Measurements from ENCODE around the gene POLR3GL. TPM values are rescaled to one million over a fixed set of nuclear protein-coding genes. Genes with fewer than 3 reads are reported as not detected.

Gene POLR3GL
- 17.4 and 24.2 TPM in 2 replicates for total RNA-seq (2014; rRNA removed; shearing (Covaris generic))
- 34.7 and 37.9 TPM in 2 replicates for polyA plus RNA-seq (2016; fragmentation: Nextera tagmentation; extraction: Ambion mirVana)

GRCh38 chr1:145964328-145965118 is at the start of gene POLR3GL, which contains the start of gene ANKRD34A:
POLR3GL (plus strand) TSS chr1:145964690; CDS start chr1:145974866, 10,176 bp downstream.
ANKRD34A (minus strand) TSS chr1:145964575; CDS start chr1:145961759, 2,816 bp downstream.
- H3K36me3 ChIP-seq (ENCODE audit: low read depth) = no peaks in the 10 kb centered on the region
- H3F3A ChIP-seq (ENCODE audit: insufficient read depth) = peaks cover 35% of the 10 kb centered on the region
- H3K4me1 ChIP-seq (ENCODE audit: insufficient read depth) = peaks cover 23% of the 10 kb centered on the region
- WGBS, 2 experiments (ENCODE audit: low coverage in 1 of 2, low lambda C conversion rate in 2 of 2, missing lambda C conversion rate in 2 of 2) = 2% methylated on average over 37 of the region's 37 CpGs
- H3K27me3 ChIP-seq (replicated peaks; ENCODE audit: insufficient read depth) = no peaks in the 10 kb centered on the region
- TF ChIP-seq EZH2 (IDR thresholded peaks at IDR 0.05; ENCODE audit: insufficient read depth, poor library complexity, severe bottlenecking) (no peak), EZH2phosphoT487 (IDR thresholded peaks at IDR 0.05; ENCODE audit: insufficient read depth, low read depth) (no peak)
- peak within 1 kb of the TSS; percentile 87 for H2AFZ ChIP-seq
- H3K79me2 ChIP-seq (ENCODE audit: insufficient read depth) = peaks cover 7% of the 10 kb centered on the region; the same call in 1 of the 2 replicates
- peak within 1 kb of the TSS; percentile 78 for H3K9ac ChIP-seq
- peak within 1 kb of the TSS; percentile 92 for H3K4me3 ChIP-seq
- H4K20me1 ChIP-seq (ENCODE audit: insufficient read depth) = no peaks in the 10 kb centered on the region
- in situ Hi-C loops (cut with MboI) = no loop called here
- peak within 1 kb of the TSS; percentile 69 for H3K27ac ChIP-seq
- H3K4me2 ChIP-seq (ENCODE audit: unreplicated experiment) = peak within 1 kb of the TSS; percentile 97
- H3K9me2 ChIP-seq (ENCODE audit: insufficient read depth) = no peaks in the 10 kb centered on the region
- DNase-seq = peak; percentile 96
- H3K9me3 ChIP-seq (ENCODE audit: low read depth) = no peaks in the 10 kb centered on the region

GRCh38 chr1:145916745-145917144 is 47.7 kb upstream of the POLR3GL start:
- no peak for TF ChIP-seq EZH2 (IDR thresholded peaks at IDR 0.05; ENCODE audit: insufficient read depth, poor library complexity, severe bottlenecking)
- no peak for TF ChIP-seq EZH2phosphoT487 (IDR thresholded peaks at IDR 0.05; ENCODE audit: insufficient read depth, low read depth)
- H3K4me2 ChIP-seq (ENCODE audit: unreplicated experiment) = no peak overlapping the region

GRCh38 chr1:145917595-145917994 is 46.9 kb upstream of the POLR3GL start:
- H3K9me3 ChIP-seq (ENCODE audit: low read depth) = no peaks in the 10 kb centered on the region
- WGBS, 2 experiments (ENCODE audit: low coverage in 1 of 2, low lambda C conversion rate in 2 of 2, missing lambda C conversion rate in 2 of 2) = 59 to 64% methylated on average over 5 of the region's 5 CpGs
- H2AFZ ChIP-seq = peak overlapping the region; percentile 91
- H3K36me3 ChIP-seq (ENCODE audit: low read depth) = peaks cover 9% of the 10 kb centered on the region; the same call in 1 of the 2 replicates
- H3K27ac ChIP-seq = 0 out of 2 replicates have a peak overlapping the region, but pooled peaks have one; percentile 70
- no peaks in the 10 kb centered on the region for H3K27me3 ChIP-seq (replicated peaks; ENCODE audit: insufficient read depth)
- peak overlapping the region; percentile 98 for H3K4me2 ChIP-seq (ENCODE audit: unreplicated experiment)
- no peaks in the 10 kb centered on the region for H3K9me2 ChIP-seq (ENCODE audit: insufficient read depth)
- peaks cover 16% of the 10 kb centered on the region for H3K4me1 ChIP-seq (ENCODE audit: insufficient read depth)
- no peak for TF ChIP-seq EZH2phosphoT487 (IDR thresholded peaks at IDR 0.05; ENCODE audit: insufficient read depth, low read depth)
- no peak for TF ChIP-seq EZH2 (IDR thresholded peaks at IDR 0.05; ENCODE audit: insufficient read depth, poor library complexity, severe bottlenecking)
- DNase-seq = peak; percentile 18
- in situ Hi-C loops (cut with MboI) = no loop called here
- peaks cover 31% of the 10 kb centered on the region for H3K79me2 ChIP-seq (ENCODE audit: insufficient read depth)
- H3K4me3 ChIP-seq = peak overlapping the region; percentile 74
- peaks cover 24% of the 10 kb centered on the region for H3F3A ChIP-seq (ENCODE audit: insufficient read depth)
- peak overlapping the region; percentile 91 for H3K9ac ChIP-seq
- H4K20me1 ChIP-seq (ENCODE audit: insufficient read depth) = no peaks in the 10 kb centered on the region

More at GRCh38 chr1:145916745-145917144, 47.7 kb upstream of the POLR3GL start:
- 53 to 60% methylated on average over 5 of the region's 5 CpGs for WGBS, 2 experiments (ENCODE audit: low coverage in 1 of 2, low lambda C conversion rate in 2 of 2, missing lambda C conversion rate in 2 of 2)
- Histone ChIP-seq H3K4me3 (0 out of 2 replicates have a peak overlapping the region, but pooled peaks have one; percentile 74), H3K36me3 (ENCODE audit: low read depth) (peaks cover 9% of the 10 kb centered on the region; the same call in 1 of the 2 replicates), H3K9me2 (ENCODE audit: insufficient read depth) (no peaks in the 10 kb centered on the region), H2AFZ (no peak overlapping the region), H3K9me3 (ENCODE audit: low read depth) (no peaks in the 10 kb centered on the region), H3K9ac (no peak overlapping the region), H3K79me2 (ENCODE audit: insufficient read depth) (peaks cover 29% of the 10 kb centered on the region), H4K20me1 (ENCODE audit: insufficient read depth) (no peaks in the 10 kb centered on the region), H3F3A (ENCODE audit: insufficient read depth) (peaks cover 18% of the 10 kb centered on the region), H3K27ac (no peak overlapping the region), H3K4me1 (ENCODE audit: insufficient read depth) (peaks cover 16% of the 10 kb centered on the region), H3K27me3 (replicated peaks; ENCODE audit: insufficient read depth) (no peaks in the 10 kb centered on the region)
- in situ Hi-C loops (cut with MboI) = no loop called here
- peak; percentile 39 for DNase-seq

DNA sequence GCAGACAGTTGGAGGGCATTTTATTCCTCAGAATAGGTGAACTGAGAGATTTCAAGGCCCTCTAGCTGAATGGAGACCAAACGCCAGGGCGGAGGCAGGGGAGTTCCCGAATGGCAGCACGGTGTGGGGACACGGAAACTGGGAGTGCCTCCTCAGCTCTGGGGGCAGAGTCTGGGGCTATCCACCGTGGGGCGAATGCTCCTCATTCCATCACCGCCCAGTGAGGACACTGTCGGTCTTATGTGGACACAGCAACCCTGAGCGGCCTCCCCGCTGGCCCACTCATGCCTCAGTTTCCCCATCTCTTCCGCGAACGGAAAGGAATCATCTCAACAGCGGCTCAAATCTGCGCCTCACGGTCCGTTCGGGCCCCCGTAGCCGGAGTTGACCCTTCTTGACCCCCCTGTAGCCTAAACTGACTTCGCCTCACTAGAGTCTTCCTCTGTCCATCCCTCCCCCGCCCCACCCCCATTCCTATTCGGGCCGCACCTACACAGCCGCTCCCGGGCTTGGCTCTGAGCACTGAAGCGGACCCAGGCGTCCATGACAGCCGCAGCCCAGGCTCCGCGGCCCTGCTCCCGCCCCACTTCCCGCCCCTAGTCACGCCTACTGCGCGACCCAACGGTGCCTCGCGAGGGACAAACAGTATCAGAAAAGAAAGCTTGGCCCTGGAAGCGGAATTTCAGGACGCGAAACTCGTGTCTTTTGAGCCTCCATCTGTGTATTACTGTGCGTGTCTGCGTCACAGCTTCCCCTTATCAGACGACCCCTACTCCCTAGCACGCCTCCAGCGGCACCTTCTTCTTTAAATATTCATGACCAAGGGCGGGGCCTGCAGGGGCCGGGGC is 46.1 kb upstream of the POLR3GL start, which contains the start of gene PEX11B:
Gene PEX11B (minus strand): TSS at position 574 of the 848 bp plus-strand sequence. CDS start 29 bp downstream, at position 545.
- H3F3A ChIP-seq (ENCODE audit: insufficient read depth) = peaks cover 28% of the 10 kb centered on the region
- H3K79me2 ChIP-seq (ENCODE audit: insufficient read depth) = peaks cover 31% of the 10 kb centered on the region
- peaks cover 16% of the 10 kb centered on the region for H3K4me1 ChIP-seq (ENCODE audit: insufficient read depth)
- TF ChIP-seq EZH2 (IDR thresholded peaks at IDR 0.05; ENCODE audit: insufficient read depth, poor library complexity, severe bottlenecking) = no peak
- no peak for TF ChIP-seq EZH2phosphoT487 (IDR thresholded peaks at IDR 0.05; ENCODE audit: insufficient read depth, low read depth)
- peak within 1 kb of the TSS; percentile 74 for H3K4me3 ChIP-seq
- no peaks in the 10 kb centered on the region for H3K27me3 ChIP-seq (replicated peaks; ENCODE audit: insufficient read depth)
- H2AFZ ChIP-seq = peak within 1 kb of the TSS; percentile 91
- H3K4me2 ChIP-seq (ENCODE audit: unreplicated experiment) = peak within 1 kb of the TSS; percentile 98
- peak within 1 kb of the TSS; percentile 70 for H3K27ac ChIP-seq
- in situ Hi-C loops (cut with MboI) = no loop called here
- peak; percentile 92 for DNase-seq
- no peaks in the 10 kb centered on the region for H4K20me1 ChIP-seq (ENCODE audit: insufficient read depth)
- 1% methylated on average over 35 to 51 of the region's 51 CpGs for WGBS, 2 experiments (ENCODE audit: low coverage in 1 of 2, low lambda C conversion rate in 2 of 2, missing lambda C conversion rate in 2 of 2)
- H3K9me2 ChIP-seq (ENCODE audit: insufficient read depth) = no peaks in the 10 kb centered on the region
- H3K9ac ChIP-seq = peak within 1 kb of the TSS; percentile 91
- no peaks in the 10 kb centered on the region for H3K9me3 ChIP-seq (ENCODE audit: low read depth)
- H3K36me3 ChIP-seq (ENCODE audit: low read depth) = peaks cover 9% of the 10 kb centered on the region; the same call in 1 of the 2 replicates

All from GM23248 (cell line).